ENCODE data around the gene EEFSEC. TPM values are rescaled to one million over a fixed set of nuclear protein-coding genes. Genes with fewer than 3 reads are reported as not detected.

EEFSEC gene
- total and polyA plus RNA-seq, 10 donors = 8.5 to 19.2 (median 14.2) TPM

DNA sequence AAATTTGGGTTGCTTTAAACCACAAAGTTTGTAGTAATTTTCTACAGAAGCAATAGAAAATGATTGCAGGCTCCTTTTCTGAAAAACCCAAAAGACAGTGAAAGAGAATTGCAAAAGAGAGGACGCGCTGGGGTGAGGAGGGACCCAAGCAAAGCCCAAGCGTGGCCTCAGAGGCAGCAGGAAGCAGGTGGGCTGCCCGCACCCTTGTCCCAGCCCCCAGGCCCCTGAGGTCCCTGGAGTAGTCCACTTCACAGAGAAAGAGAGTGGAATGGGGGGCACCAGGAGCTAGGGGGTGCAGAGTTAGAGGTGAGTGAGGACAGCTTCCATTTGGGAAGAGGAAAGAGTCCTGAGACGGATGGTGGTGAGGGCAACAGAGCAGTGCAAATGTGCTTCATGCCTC is 301.8 kb downstream of the EEFSEC start:
- Histone ChIP-seq H3K27me3 (replicated peaks in 1 of 7) (peaks cover 0 to 61% (median 4%) of the 10 kb centered on the region in 7 donors), H3K9me3 (no peaks in the 10 kb centered on the region), H3K36me3 (no peaks in the 10 kb centered on the region), H3K27ac (no peak overlapping the region), H3K4me3 (no peak overlapping the region), H3K4me1 (peaks cover 0 to 5% (median 0%) of the 10 kb centered on the region in 6 donors)
- WGBS, 5 donors = 44 to 78% (median 72%) methylated on average over 5 of the region's 5 CpGs
- TF ChIP-seq POLR2AphosphoS5 (IDR thresholded peaks at IDR 0.05) (no peak), POLR2A (IDR thresholded peaks at IDR 0.05) (no peak)
- TF ChIP-seq, protein P1, sequence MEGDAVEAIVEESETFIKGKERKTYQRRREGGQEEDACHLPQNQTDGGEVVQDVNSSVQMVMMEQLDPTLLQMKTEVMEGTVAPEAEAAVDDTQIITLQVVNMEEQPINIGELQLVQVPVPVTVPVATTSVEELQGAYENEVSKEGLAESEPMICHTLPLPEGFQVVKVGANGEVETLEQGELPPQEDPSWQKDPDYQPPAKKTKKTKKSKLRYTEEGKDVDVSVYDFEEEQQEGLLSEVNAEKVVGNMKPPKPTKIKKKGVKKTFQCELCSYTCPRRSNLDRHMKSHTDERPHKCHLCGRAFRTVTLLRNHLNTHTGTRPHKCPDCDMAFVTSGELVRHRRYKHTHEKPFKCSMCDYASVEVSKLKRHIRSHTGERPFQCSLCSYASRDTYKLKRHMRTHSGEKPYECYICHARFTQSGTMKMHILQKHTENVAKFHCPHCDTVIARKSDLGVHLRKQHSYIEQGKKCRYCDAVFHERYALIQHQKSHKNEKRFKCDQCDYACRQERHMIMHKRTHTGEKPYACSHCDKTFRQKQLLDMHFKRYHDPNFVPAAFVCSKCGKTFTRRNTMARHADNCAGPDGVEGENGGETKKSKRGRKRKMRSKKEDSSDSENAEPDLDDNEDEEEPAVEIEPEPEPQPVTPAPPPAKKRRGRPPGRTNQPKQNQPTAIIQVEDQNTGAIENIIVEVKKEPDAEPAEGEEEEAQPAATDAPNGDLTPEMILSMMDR (IDR thresholded peaks at IDR 0.05 in 8 of 11, conservative IDR thresholded peaks at IDR 0.05 in 3 of 11) = no peak
- intact Hi-C loops (cut with DNase I; ENCODE audit: low total_unique reads) = no loop called here
- DNase-seq = no peak

DNA sequence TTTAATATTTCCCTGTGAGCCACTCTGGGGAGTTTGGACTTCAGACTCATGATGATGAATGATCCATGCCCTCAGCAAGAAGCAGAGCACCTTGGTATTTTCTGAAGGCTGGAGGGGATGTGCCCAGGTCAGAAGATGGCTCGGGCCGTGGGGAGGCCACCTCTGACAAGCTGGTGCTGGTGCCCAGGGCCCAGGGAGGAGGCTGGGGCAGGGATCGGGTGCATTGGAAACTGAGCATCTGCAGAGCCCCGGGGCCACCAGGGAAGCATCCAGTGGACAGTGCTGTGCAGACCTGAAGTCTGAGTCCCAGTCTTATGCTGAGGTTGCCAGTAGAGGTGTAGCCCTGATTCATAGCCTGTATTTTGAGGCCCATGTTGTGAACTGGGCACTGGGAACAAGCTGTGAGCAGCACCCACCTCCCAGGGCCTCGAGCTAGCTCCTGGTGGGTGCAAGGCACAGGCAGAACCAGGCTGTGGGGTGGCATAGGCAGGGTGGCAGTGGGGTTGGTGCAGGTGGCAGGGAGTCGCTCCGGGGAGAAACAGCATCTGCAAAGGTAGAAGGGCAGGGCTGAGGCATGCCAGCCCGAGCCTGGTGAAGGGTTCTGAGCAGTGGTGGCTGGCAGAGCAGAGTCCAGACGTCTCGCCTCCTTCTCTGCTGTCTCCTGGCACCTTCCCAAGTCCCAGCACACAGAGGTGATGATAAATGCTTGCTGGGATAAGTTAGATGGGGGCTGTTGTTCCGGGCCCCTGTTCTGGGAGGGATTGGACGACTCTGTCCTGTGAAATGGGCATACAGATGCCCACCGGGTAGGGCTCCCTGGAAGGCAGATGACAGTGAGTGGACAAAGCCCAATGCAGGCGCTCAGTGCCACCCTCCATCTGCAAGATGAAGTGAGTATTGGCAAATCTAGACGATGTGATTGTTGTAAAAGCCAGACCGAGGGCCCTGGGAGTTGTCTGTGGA is 302.8 kb downstream of the EEFSEC start:
- peaks cover 0 to 5% (median 0%) of the 10 kb centered on the region in 6 donors for H3K4me1 ChIP-seq
- DNase-seq = no peak
- intact Hi-C loops (cut with DNase I; ENCODE audit: low total_unique reads) = no loop called here
- peaks cover 0 to 61% (median 4%) of the 10 kb centered on the region in 7 donors for H3K27me3 ChIP-seq (replicated peaks in 1 of 7)
- TF ChIP-seq, protein P1 (IDR thresholded peaks at IDR 0.05 in 8 of 11, conservative IDR thresholded peaks at IDR 0.05 in 3 of 11) = no peak
- no peak for TF ChIP-seq POLR2A (IDR thresholded peaks at IDR 0.05)
- no peak for TF ChIP-seq POLR2AphosphoS5 (IDR thresholded peaks at IDR 0.05)
- no peaks in the 10 kb centered on the region for H3K36me3 ChIP-seq
- no peak overlapping the region for H3K27ac ChIP-seq
- 78 to 87% (median 81%) methylated on average over 15 to 16 of the region's 16 CpGs for WGBS, 5 donors
- H3K4me3 ChIP-seq = no peak overlapping the region
- no peaks in the 10 kb centered on the region for H3K9me3 ChIP-seq

DNA sequence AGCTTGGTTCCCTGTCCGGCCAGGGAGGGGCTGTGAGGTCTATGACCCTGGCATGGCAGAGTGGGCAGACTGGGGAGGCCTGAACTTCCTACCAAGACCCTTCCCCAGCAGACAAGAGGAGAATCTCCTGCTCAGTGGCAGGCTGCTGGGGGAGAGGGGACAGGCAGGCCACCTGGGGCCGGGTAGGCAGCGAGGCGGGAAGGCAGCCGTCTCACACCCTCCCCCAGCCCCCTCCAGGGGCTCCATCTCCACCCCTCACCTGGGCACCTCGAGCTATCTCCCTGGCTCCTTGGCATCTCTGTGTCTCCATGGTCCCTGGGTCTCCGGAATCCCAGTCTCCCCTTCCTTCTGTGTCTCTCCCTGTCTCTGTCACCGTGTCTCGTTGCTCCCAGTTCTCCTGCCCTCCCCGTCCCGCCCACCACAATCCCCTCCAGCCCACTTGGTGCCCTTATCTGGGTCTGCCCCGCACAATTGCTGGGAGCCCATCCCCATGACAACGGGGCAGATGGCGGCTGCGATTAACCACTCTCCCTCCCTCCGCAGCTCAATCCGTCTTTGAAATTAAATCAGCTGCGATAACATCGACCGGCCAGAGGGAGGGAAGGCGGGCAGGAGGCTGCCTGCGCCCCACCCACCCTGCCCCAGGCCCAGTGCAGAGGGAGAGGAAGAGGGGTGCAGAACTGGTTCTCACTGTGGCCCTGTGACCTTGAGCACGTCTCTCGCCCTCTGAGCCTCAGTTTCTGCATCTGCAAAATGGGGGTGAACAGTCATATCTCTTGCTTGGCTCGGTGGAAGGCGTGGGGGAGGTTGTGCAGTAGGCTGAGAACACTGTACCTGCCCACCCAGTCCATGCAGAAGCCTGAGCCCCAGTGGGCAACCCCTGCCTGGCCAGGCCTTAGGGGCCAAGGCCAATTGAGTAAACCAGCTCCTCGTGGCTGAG is 303.8 kb downstream of the EEFSEC start:
- H3K4me1 ChIP-seq = peaks cover 0 to 5% (median 0%) of the 10 kb centered on the region in 6 donors
- no peak for DNase-seq
- H3K36me3 ChIP-seq = no peaks in the 10 kb centered on the region
- 63 to 70% (median 64%) methylated on average over 25 to 27 of the region's 27 CpGs for WGBS, 5 donors
- no peak overlapping the region for H3K4me3 ChIP-seq
- no peaks in the 10 kb centered on the region for H3K9me3 ChIP-seq
- TF ChIP-seq POLR2AphosphoS5 (IDR thresholded peaks at IDR 0.05) = no peak
- TF ChIP-seq, protein P1 (IDR thresholded peaks at IDR 0.05 in 8 of 11, conservative IDR thresholded peaks at IDR 0.05 in 3 of 11) = no peak
- TF ChIP-seq POLR2A (IDR thresholded peaks at IDR 0.05) = no peak
- intact Hi-C loops (cut with DNase I; ENCODE audit: low total_unique reads) = no loop called here
- no peak overlapping the region for H3K27ac ChIP-seq
- peaks cover 0 to 58% (median 4%) of the 10 kb centered on the region in 7 donors for H3K27me3 ChIP-seq (replicated peaks in 1 of 7)
